Measurements from ENCODE around the gene GMCL2. TPM values are rescaled to one million over a fixed set of nuclear protein-coding genes. Genes with fewer than 3 reads are reported as not detected.

GMCL2 gene
- total RNA-seq, 2 donors from 2014 or later: not detected

DNA sequence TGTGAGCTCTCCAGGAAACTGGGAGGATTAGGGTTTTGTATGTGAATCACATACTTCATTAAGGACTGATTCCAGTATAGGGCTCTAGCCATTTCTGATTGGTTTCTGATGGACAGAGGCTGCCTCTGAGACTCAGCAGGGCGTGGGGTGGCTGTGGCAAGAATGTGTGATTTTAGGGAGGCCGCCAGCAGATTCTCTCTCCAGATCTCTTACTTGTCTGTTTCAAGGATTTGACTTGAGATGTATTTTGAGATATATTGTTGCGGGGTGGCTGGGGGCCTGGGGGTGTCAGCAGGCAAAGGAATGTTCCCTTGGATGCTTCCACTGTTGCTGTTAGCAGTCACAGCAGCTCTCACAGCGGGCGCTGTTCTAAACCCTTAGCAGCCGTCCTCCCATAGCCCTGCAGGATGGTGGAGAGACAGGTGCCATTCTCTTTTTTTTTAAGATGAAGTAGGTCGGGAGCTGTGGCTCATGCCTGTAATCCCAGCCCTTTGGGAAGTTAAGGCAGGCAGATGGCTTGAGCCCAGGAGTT lies 9.2 kb upstream of the GMCL2 start:
- ATAC-seq: no peak
- DNase-seq: no peak
- intact Hi-C loops (cut with DNase I): no loop called here

DNA sequence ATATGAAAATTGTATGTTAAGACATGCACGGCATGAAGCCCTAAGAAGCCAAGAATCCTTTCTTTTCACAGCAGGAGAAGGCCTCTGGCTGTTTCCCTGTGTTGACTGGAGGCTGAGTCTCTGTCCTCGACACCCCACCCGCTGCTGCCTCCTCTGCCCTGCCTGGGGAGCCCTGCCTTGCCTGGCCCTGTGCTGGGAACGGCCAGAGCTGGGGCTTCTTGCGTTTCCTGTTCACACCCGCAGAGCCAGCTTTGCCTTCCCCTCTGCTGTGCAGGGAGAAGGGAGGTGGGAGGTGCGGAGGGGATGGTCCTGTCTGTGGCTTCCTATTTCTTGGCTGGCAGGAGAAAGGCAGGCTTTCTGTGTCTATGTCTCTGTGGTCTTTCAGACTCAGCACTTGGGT lies 6.9 kb upstream of the GMCL2 start:
- DNase-seq: no peak
- intact Hi-C loops (cut with DNase I): no loop called here
- no peak for ATAC-seq

DNA sequence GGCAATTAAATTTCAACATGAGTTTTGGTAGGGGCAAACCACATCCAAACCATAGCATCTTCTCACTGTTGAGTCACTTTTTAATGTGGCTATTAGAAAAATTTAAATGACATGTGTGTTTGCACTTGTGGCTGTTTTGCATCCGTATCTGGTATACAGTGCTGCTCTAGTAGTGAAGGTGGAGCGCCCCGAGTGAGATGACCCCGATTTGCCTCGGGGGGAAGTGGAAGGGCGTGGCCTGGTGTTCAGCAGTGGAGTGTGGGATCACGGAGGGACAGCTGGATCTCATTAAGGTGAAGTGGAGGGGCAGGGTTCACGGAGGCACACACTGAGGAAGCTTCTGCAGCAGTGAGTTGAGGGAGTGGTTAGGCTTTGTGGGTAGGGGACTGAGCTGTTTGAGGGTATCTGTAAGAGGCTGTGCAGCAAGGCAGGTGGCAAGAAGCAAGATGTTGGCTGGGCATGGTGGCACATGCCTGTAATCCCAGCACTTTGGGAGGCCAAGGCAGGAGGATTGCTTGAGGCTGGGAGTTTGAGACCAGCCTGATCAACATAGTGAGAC lies 6.2 kb upstream of the GMCL2 start:
- intact Hi-C loops (cut with DNase I): no loop called here
- DNase-seq (no peak), ATAC-seq (no peak)

DNA sequence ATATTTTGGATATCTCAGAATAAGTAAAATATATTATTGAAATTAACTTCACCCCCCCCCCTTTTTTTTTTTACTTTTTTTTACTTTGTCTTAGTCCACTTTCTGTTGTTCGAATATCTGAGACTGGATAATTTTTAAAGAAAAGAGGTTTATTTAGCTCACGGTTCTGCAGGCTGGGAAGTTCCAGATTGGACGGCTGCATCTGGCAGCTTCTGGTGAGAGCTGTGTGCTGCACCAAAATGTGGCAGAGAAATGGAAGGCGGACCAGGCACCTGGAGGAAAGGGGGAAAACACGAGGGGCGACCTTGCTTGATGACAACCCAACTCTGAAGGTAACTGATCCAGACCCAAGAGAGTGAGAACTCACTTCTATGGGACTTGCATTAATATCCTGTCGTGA lies 5.6 kb upstream of the GMCL2 start:
- no peak for ATAC-seq
- DNase-seq: no peak
- intact Hi-C loops (cut with DNase I): no loop called here

DNA sequence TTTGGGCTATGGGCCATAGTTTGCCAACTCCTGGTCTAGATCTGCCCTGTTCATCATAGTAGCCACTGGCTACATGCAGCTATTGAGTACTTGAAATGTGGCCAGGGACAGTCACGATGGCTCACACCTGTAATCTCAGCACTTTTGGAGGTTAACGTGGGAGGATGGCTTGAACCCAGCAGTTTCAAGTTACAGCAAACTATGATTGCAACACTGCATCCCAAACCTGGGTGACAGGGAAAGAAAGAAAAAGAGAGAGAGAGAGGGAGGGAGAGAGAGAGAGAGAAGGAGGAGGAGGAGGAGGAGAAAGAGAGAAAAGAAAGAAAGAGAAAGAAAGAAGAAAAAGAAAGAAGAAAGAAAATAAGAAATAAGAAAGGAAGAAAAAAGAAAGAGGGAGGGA lies 5.1 kb upstream of the GMCL2 start:
- DNase-seq: no peak
- intact Hi-C loops (cut with DNase I): no loop called here
- ATAC-seq: no peak

DNA sequence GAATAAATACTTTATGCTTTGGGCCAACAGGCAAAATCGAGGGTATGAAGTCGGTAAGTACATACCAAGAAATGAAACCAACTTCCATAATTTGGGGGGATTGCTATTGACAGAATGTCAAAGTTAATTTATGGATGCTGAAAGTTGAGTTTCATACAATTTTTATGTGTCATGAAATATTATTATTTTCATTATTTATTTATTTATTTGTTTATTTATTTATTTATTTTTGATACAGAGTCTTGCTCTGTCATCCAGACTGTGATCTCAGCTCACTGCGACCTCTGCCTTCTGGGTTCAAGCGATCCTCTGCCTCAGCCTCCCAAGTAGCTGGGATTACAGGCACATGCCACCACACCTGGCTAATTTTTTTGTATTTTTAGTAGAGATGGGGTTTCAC lies 4.5 kb upstream of the GMCL2 start:
- ATAC-seq: no peak
- intact Hi-C loops (cut with DNase I): no loop called here
- no peak for DNase-seq

DNA sequence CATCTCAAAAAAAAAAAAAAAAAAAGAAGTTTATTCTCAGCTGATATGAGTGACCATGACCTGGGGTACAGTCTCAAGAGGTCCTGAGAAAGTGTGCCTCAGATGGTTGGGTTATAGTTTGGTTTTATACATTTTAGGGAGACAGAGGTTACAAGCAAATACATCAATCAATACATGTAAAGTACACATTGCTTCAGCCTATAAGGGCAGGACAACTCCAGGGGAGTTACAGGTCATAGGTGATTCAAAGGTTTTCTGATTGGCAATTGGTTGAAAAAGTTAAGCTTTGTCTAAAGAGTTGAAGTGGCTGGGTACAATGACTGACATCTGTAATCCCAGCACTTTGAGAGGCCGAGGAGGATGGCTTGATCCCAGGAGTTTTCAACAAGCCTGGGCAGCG lies 2.3 kb upstream of the GMCL2 start:
- intact Hi-C loops (cut with DNase I): no loop called here
- ATAC-seq (no peak), DNase-seq (no peak)

DNA sequence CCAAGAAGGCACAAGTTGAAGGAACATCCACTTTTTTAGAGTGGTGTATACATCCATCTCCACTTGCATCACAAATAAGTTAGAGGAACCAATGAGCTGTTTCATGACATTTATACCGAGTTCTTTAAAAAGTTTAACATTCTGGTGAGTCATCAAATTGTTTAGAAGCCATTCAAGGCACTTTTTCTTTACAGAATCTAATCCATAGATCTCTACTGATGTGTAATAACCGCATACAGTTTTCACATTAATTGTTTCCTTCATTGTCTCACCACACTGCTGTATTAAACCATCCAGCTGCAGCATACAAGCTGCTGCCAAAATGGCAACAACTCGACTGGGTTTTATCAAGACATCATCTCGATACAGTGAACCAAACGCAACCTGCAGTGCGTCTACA lies 744 bp downstream of the GMCL2 start:
- intact Hi-C loops (cut with DNase I): no loop called here
- ATAC-seq: no peak
- DNase-seq: no peak

DNA sequence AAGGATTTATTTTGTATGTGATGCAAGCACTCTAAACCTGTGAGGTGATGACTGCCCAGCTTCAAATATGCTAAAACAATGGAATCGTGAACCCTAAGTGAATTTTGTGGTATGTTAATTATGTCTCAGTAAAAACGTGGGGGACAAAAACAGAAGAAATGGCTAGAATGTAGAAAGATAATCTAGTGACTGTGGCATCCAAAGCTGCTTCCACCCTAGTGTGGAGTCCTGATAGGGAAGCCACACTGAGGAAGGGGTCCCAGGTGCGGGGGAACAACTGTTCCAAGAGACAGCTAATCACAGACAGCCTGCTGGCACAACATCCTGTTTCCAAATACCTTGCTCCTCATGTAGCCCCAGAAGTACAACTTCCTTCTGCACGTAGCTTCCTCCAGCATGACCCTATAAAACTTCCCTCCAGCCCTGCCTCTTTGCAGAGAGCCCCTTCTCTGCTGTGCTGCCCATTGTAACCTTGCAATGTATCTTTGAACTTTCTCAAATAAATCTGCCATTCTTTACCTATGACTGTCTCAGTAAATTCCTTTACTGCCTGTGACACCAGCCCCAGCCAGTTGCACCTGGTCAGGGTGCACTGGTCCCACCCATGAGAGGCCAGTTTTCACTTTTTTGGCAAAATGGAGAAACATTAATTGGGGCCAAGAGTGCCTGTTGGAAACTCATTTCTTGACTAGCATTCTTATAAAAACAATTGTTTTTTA lies 4.9 kb downstream of the GMCL2 start:
- intact Hi-C loops (cut with DNase I): no loop called here
- no peak for ATAC-seq

DNA sequence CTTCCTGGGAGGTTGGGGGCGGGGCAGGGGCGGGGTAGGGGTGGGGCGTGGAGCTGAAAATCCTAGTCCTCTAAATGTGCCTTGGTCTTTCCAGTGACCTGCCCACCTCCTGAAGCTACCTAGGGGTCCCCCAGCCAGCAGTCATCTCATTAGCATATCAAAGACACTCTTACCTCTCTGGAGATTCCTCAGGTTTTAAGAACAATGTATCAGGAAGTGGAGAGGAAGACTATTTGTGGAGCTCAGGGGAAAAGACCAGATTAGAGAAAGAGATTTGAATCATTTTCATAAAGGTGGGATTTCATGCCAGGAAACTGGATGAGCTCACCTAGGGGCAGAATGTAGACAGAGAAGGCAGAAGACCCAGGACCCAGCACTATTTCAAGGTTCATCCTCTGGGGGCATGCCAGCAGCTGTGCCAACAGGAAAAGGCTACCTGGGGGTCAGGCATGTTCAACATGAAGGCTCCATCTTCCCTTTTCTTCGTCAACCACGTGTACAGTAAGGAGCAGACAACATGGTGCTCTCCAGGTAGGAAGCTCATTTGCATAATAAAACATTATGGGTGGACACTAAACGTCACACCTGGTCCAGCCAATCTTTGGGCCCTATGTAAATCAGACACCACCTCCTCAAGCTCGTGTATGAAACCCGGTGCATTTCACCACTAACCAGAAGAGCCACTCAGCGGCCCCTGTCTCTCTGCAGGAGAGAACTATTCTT lies 6.9 kb downstream of the GMCL2 start:
- ATAC-seq (no peak), DNase-seq (no peak)
- intact Hi-C loops (cut with DNase I): no loop called here

More for the DNA sequence above, 4.9 kb downstream of the GMCL2 start:
- DNase-seq: no peak

DNA sequence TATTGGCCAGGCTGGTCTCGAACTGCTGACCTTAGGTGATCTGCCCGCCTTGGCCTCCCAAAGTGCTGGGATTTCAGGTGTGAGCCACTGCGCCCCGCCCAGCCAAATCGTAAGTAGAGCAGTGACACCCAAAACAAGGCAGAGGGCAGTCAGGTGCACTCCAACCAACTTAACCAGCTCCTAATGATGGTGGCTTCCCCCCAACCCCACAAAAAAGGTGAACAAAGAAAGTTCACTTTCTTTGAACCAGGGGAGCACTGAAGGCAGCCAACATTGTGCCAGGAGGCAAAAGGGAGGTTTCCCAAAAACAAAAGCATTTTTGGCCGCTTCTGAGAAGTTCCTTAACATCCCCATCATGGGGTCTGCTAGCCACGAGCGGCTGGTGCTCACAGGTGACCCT lies 9.6 kb downstream of the GMCL2 start:
- no peak for ATAC-seq
- DNase-seq: no peak
- intact Hi-C loops (cut with DNase I): no loop called here

DNA sequence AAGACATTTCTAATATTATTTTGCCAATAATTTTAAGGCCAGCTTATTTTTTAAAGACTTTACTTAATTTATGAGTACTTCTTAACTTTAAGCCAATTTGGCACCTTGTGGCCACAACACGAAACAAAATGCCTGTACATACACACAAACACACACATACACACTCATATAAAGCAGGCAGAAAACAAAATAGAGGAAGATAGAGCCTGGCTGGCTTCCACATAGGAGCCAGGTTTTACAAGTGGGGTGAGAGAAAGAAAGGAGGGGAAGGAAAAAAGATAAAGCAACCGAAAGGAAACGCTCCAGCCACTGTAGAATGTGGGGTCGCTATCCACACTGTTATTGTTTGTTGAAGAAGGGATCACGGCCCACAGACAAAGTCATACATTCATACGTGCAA lies 10.4 kb downstream of the GMCL2 start:
- intact Hi-C loops (cut with DNase I): no loop called here
- DNase-seq: no peak
- ATAC-seq: no peak

DNA sequence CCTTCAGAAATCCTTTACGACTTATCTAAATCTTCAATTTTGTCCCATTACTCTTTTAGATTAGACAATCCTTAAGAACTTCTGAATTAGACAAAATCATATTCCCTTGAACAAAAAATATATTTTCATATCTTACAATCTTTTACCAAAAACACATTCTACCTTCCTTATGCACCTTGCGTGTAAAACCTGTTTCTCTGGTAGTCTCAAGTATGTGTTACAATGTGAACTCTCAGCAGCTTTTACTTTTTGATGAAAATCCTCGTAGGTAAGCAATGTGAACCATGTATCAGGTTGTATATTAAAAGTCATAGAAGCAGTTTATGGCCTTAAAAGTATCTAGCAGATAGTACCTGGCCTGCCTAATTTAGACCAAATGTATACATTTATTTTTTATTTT lies 12.7 kb downstream of the GMCL2 start:
- ATAC-seq (no peak), DNase-seq (no peak)
- intact Hi-C loops (cut with DNase I): no loop called here

DNA sequence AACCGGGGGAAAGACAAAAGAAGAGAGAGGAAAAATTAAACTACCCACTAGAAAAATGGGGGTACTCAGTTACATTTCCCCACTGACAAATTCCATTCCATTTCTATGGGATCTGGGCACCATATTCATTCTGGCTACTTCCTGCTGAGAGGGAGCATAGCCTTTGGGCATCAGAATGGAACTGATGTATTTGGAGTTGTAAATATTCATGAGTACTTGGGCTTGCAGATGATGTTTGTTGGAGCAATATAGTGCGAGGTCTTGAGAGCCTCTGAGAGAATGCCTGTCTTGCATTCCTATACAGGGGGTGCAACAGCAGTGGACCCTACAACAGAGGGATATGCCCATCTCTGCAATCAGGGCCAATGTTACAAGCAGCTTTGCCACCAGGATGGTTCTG lies 16.7 kb downstream of the GMCL2 start:
- intact Hi-C loops (cut with DNase I): no loop called here
- DNase-seq: no peak
- no peak for ATAC-seq

DNA sequence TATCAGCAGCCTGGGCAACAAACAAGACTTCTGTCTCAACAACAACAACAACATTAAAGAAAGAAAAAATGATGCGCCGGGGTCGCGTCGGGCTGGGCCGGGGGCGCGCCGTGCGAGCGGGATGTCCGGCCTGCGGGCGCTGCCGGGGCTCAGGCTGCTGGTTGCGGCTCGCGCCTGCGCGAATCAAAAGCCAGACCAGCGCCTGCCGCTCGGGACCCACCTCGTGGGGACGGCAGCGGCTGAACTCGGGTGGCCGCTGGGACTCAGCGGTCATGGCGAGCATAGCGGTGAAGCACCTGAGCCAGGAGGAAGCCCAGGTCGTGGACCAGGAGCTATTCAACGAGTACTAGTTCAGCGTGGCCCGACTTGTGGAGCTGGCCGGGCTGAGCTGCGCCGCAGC lies 21.6 kb downstream of the GMCL2 start:
- intact Hi-C loops (cut with DNase I): no loop called here
- ATAC-seq (no peak), DNase-seq (no peak)

DNA sequence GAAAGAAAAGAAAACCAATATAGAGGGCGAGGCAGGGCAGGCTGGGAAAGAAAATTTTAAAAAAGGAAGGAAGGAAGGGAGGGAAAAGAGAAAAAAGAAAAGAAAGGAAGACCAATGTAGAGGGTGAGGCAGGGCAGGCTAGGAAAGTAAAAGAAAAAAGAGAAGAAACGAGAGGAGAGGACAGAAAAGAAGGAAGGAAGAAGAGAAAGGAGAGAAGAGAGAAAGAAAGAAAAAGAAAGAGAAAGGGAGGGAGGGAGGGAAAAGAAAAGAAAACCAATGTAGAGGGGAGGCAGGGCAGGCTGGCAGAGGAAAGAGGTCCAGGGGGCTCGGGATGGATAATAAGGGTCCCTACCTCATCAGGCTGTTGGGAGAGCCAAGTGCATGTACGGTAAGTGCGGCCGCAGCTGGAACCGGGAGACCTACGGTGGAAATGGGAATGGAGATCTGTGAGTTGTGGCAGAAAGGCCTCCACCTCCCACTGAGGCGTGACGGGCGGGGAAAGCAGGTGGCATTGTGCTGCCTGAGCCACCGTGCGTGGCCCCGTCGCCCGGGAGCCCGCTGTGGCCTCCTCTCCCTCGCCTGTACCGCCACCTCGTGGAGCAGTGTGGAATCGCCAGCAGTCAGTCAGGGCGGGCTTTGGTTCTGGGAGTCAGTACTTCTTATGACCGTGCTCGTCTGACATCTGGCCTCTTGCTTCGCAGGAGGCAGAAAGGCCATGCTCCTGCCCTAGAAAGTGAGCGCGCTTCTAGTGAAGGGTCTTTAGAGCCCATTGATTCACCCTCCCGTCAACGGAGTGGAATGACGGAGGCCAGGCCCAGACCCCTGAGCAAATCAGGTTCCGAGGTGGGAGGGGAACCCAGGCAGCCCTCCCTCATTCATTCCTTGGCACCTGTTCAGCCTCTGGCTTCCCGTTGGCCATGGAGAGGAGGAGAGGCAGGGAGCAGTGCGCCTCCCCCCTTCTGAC lies 23.1 kb downstream of the GMCL2 start:
- DNase-seq (peak; percentile 81), ATAC-seq (peak; percentile 94 to 97)
- intact Hi-C loops (cut with DNase I): loop anchor here (1.0 to 5.0 kb wide), 2 partner anchors 87 to 88 kb away; no protein-coding TSS in a partner anchor

DNA sequence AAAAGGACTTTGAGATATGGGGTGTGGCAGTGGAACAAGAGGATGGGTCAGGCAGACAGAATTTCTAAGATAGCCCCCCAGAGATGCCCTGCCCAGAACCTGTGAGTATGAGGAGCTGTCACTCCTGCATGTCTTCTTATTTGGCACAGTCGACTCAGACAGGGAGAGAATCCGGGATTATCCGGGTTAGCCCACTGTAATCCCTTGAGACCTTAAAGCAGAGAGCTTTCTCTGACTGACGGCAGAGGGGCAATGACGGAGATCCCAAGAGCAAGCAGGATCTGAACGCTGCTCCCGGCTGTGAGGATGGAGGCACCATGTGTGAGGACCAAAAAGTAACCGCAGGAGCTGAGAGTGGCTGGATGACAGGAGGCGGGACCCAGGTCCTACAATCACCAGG lies 24.7 kb downstream of the GMCL2 start:
- no peak for DNase-seq
- intact Hi-C loops (cut with DNase I): loop anchor here in 1 of 2 donors (5.0 kb wide), 1 partner anchor 85 kb away; no protein-coding TSS in a partner anchor
- no peak for ATAC-seq

DNA sequence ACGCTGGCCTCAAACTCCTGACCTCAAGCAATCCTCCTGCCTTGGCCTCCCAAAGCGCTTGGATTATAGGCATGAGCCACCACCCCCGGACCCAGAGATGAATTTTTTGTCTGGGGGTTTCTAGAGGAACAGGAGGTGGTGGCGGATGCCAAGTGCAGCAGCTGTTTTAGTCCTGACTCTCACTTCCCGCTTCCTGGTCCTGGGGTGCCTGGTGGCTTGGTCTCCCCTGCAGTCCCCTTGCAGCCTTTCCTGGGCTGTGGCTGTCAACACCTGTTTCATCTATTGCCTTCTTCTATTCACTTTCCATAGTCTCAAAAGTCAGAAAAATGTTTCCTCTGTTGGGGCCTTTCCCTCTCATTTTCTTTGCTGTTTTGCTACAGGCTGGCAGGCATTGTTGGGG lies 27.0 kb downstream of the GMCL2 start:
- no peak for ATAC-seq
- no peak for DNase-seq
- intact Hi-C loops (cut with DNase I): loop anchor here in 1 of 2 donors (5.0 kb wide), 1 partner anchor 83 kb away; no protein-coding TSS in a partner anchor

DNA sequence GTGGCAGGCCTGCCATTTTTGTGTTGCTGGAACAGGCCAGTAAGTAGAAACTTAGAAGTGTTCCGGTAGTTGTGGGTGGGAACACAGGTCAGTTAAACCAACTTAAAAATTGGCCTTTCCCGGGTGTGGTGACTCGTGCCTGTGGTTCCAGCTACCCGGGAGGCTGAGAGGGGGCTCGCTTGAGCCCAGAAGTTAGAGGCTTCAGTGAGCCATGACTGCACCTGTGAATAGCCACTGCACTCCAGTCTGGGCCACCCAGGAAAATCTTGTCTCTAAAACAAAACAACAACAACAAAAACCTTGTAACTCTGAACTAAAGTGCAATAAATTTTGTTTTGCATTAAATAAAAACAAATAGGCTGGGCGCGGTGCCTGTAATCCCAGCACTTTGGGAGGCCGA lies 32.1 kb downstream of the GMCL2 start:
- DNase-seq (no peak), ATAC-seq (no peak)
- intact Hi-C loops (cut with DNase I): no loop called here

All from left cardiac atrium (tissue), 4 donors.